Right atrium auricular region (tissue), 2 donors: ENCODE measurements around the gene TEAD1. TPM values are rescaled to one million over a fixed set of nuclear protein-coding genes. Genes with fewer than 3 reads are reported as not detected.

Experiments used
- DNase-seq: peaks from one replicate; pipeline ENCODE4 v3.0.0-alpha.2; 2019; ENCODE audit warnings: low spot score
- H3K27ac ChIP-seq, 2 donors: fragments of 200-600 bp; sonication (generic); 1 replicate in 1 of 2; 2 replicates in 1 of 2; pipeline ENCODE4 v1.5.1; 2016 to 2019
- H3K27me3 ChIP-seq, 2 donors: fragments of 200-600 bp; sonication (generic); one replicate each; pipeline versions ENCODE4 v1.5.1 to v1.6.0; 2017 to 2019
- H3K36me3 ChIP-seq: fragments of 200-600 bp; sonication (generic); one replicate; pipeline ENCODE4 v1.5.1; 2016
- H3K4me1 ChIP-seq, 2 donors: fragments of 200-600 bp; sonication (generic); one replicate each; pipeline versions ENCODE4 v1.5.1 to v1.6.0; 2017 to 2019
- H3K4me3 ChIP-seq, 2 donors: fragments of 200-600 bp; sonication (generic); 1 replicate in 1 of 2; 2 replicates in 1 of 2; pipeline ENCODE4 v1.5.1; 2017 to 2019; ENCODE audit warnings: mild to moderate bottlenecking in 1 of 2, moderate library complexity in 1 of 2
- H3K9me3 ChIP-seq, 2 donors: fragments of 200-600 bp; sonication (generic); one replicate each; pipeline ENCODE4 v1.5.1; 2019
- CTCF ChIP-seq, 2 donors: fragments of 200-600 bp; sonication (generic); IDR thresholded peaks; one replicate each; pipeline ENCODE4 v1.5.1; 2019; ENCODE audit warnings: antibody characterized with exemption in 2 of 2
- total RNA-seq, 2 donors: library from RNA; depleted of rRNA; stranded (reverse); fragments of >200 nt; gene quantifications; one replicate each; pipeline ENCODE4 v1.1.0, GENCODE V29; 2016

The TEAD1 gene
- total RNA-seq, 2 donors from 2014 or later = 73.8 to 99.8 TPM

GRCh38 chr11:12640355-12640754, 33.9 kb upstream of the TEAD1 start:
- no peaks in the 10 kb centered on the region for H3K36me3 ChIP-seq
- no peaks in the 10 kb centered on the region for H3K9me3 ChIP-seq
- TF ChIP-seq CTCF (IDR thresholded peaks at IDR 0.05) = no peak
- no peaks in the 10 kb centered on the region for H3K27me3 ChIP-seq
- H3K4me3 ChIP-seq = no peak overlapping the region
- no peak overlapping the region for H3K27ac ChIP-seq
- H3K4me1 ChIP-seq = peaks cover 0 to 11% of the 10 kb centered on the region in 2 donors
- DNase-seq = no peak

GRCh38 chr11:12640926-12641849, 33.0 kb upstream of the TEAD1 start:
- H3K9me3 ChIP-seq = no peaks in the 10 kb centered on the region
- DNase-seq = no peak
- no peaks in the 10 kb centered on the region for H3K36me3 ChIP-seq
- H3K27ac ChIP-seq = no peak overlapping the region
- H3K4me1 ChIP-seq = peaks cover 0 to 11% of the 10 kb centered on the region in 2 donors
- no peak overlapping the region for H3K4me3 ChIP-seq
- no peaks in the 10 kb centered on the region for H3K27me3 ChIP-seq
- no peak for TF ChIP-seq CTCF (IDR thresholded peaks at IDR 0.05)

- TF ChIP-seq CTCF (IDR thresholded peaks at IDR 0.05) = no peak
- Histone ChIP-seq H3K4me3 (no peak overlapping the region), H3K4me1 (peaks cover 0 to 11% of the 10 kb centered on the region in 2 donors), H3K27me3 (no peaks in the 10 kb centered on the region), H3K36me3 (no peaks in the 10 kb centered on the region), H3K9me3 (no peaks in the 10 kb centered on the region), H3K27ac (no peak overlapping the region)
- DNase-seq = no peak
Measured at GRCh38 chr11:12642040-12642439, 32.2 kb upstream of the TEAD1 start.

GRCh38 chr11:12642806-12643428, 31.3 kb upstream of the TEAD1 start:
- Histone ChIP-seq H3K27ac (no peak overlapping the region), H3K36me3 (no peaks in the 10 kb centered on the region), H3K4me1 (peaks cover 0 to 11% of the 10 kb centered on the region in 2 donors), H3K27me3 (no peaks in the 10 kb centered on the region), H3K9me3 (no peaks in the 10 kb centered on the region), H3K4me3 (no peak overlapping the region)
- DNase-seq = no peak
- no peak for TF ChIP-seq CTCF (IDR thresholded peaks at IDR 0.05)

GRCh38 chr11:12646478-12646877, 27.7 kb upstream of the TEAD1 start:
- DNase-seq = no peak
- TF ChIP-seq CTCF (IDR thresholded peaks at IDR 0.05) = no peak

More at GRCh38 chr11:12646478-12646877, 27.7 kb upstream of the TEAD1 start:
- H3K27ac ChIP-seq = no peak overlapping the region
- no peaks in the 10 kb centered on the region for H3K27me3 ChIP-seq
- H3K36me3 ChIP-seq = no peaks in the 10 kb centered on the region
- no peak overlapping the region for H3K4me3 ChIP-seq
- peaks cover 0 to 9% of the 10 kb centered on the region in 2 donors for H3K4me1 ChIP-seq
- H3K9me3 ChIP-seq = no peaks in the 10 kb centered on the region
